Mesothelial cell of epicardium (in vitro differentiated cells): ENCODE measurements around the gene BRS3. TPM values are rescaled to one million over a fixed set of nuclear protein-coding genes. Genes with fewer than 3 reads are reported as not detected.

Experiments used
- DNase-seq, 2 experiments: peaks; one replicate each; pipeline ENCODE4 v3.0.0; 2021; ENCODE audit warnings: low spot score in 2 of 2; ENCODE audit not compliant: unreplicated experiment in 2 of 2
- H3K27ac Mint-ChIP-seq: 2 replicates; pipeline ENCODE4 v1.8.0; 2021; ENCODE audit warnings: mixed read lengths
- H3K27me3 Mint-ChIP-seq: 2 replicates; pipeline ENCODE4 v1.8.0; 2021; ENCODE audit warnings: low read depth, mixed read lengths
- H3K36me3 Mint-ChIP-seq: 2 replicates; pipeline ENCODE4 v1.8.0; 2021; ENCODE audit warnings: mixed read lengths
- H3K4me1 Mint-ChIP-seq: 2 replicates; pipeline ENCODE4 v1.8.0; 2021; ENCODE audit warnings: mixed read lengths
- H3K4me3 Mint-ChIP-seq: 2 replicates; pipeline ENCODE4 v1.8.0; 2021; ENCODE audit warnings: mild to moderate bottlenecking, moderate library complexity, mixed read lengths
- H3K9me3 Mint-ChIP-seq: 2 replicates; pipeline ENCODE4 v1.8.0; 2021; ENCODE audit warnings: mixed read lengths
- total RNA-seq: library from RNA; stranded (reverse); gene quantifications from 3 replicates; pipeline ENCODE4 v1.2.1, GENCODE V29; 2021
- TF ChIP-seq, protein P1 (sequence below): fragments of 200-600 bp; sonication (generic); IDR thresholded peaks from one replicate; pipeline ENCODE4 v1.5.0; 2021; ENCODE audit warnings: antibody characterized with exemption; ENCODE audit not compliant: unreplicated experiment

Gene BRS3
- total RNA-seq, 1 donor from 2014 or later: not detected

DNA sequence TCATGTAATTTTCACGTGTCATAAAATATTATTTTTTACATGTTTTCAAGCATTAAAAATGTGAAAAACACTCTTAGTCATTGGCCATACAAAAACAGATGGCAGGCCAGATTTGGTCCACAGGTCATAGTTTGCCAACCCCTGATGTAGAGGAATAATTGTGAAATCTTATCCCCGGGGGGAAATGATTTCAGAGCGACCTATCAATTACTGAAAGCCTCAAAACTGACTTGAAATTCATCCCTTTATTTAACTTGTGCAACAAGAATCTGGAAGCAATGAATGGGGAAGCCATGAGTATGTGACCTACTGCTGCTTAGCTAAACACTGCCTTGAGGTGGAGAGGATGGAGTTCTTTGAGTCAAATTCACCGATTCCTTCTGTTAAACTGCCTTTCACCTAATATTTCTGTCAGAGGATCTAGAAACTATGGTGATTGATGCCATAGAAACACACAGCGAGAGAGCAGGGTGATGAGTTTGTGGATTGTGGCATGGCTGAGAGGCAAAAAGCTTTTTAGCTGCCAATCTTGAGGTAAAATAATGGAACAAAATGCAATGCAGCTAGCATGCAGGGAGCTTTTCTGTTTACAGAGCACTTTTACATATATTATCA, 30.3 kb upstream of the BRS3 start:
- Mint-ChIP-seq H3K27ac (no peak overlapping the region), H3K4me1 (no peaks in the 10 kb centered on the region), H3K9me3 (peaks cover 9% of the 10 kb centered on the region), H3K27me3 (peaks cover 3% of the 10 kb centered on the region), H3K36me3 (no peaks in the 10 kb centered on the region), H3K4me3 (no peak overlapping the region)
- DNase-seq: no peak
- TF ChIP-seq, protein P1, sequence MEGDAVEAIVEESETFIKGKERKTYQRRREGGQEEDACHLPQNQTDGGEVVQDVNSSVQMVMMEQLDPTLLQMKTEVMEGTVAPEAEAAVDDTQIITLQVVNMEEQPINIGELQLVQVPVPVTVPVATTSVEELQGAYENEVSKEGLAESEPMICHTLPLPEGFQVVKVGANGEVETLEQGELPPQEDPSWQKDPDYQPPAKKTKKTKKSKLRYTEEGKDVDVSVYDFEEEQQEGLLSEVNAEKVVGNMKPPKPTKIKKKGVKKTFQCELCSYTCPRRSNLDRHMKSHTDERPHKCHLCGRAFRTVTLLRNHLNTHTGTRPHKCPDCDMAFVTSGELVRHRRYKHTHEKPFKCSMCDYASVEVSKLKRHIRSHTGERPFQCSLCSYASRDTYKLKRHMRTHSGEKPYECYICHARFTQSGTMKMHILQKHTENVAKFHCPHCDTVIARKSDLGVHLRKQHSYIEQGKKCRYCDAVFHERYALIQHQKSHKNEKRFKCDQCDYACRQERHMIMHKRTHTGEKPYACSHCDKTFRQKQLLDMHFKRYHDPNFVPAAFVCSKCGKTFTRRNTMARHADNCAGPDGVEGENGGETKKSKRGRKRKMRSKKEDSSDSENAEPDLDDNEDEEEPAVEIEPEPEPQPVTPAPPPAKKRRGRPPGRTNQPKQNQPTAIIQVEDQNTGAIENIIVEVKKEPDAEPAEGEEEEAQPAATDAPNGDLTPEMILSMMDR: no peak

DNA sequence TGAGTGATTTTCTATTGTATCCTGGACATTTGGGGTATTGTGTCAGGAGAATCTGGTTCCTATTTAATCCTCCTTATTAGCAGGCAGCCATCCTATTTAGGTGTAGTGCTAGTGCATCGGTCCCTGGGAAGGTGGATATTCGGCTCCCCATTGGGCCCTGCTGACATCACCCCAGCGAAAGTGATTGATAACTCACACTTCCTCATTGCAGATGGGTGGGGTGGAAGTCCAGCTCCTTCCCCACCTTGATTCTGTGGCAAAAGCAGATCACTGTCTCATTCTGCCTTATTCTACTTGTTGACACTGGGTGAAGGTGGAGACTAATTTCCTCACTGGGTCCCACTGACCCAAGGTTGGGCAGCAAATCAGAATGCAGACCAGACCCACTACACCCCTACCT, 23.2 kb upstream of the BRS3 start:
- H3K27ac Mint-ChIP-seq: no peak overlapping the region
- no peaks in the 10 kb centered on the region for H3K4me1 Mint-ChIP-seq
- H3K9me3 Mint-ChIP-seq: peaks cover 16% of the 10 kb centered on the region
- H3K27me3 Mint-ChIP-seq: peaks cover 10% of the 10 kb centered on the region
- H3K4me3 Mint-ChIP-seq: no peak overlapping the region
- no peaks in the 10 kb centered on the region for H3K36me3 Mint-ChIP-seq
- no peak for DNase-seq
- TF ChIP-seq, protein P1: no peak

DNA sequence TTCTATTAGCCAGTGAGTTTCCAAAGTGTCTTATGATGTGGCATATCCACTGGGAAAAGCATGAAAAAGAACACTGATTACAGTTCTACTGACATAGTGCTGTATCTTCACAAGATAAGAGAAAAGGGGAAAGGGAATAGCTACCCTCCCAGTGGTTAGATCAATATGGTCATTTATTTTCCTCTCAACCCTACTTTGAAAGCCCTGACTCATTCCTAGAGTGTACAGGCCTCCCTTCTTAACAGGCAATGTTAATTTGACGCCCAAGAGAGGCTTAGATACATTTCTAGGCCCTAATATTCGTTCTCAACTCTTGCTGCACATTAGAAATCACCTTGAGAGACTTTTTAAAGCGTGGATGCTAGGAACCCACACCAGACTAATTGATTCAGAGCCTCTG, 20.4 kb upstream of the BRS3 start:
- TF ChIP-seq, protein P1: no peak
- H3K4me3 Mint-ChIP-seq: no peak overlapping the region
- no peaks in the 10 kb centered on the region for H3K4me1 Mint-ChIP-seq
- H3K27ac Mint-ChIP-seq: no peak overlapping the region
- DNase-seq: no peak
- H3K27me3 Mint-ChIP-seq: peaks cover 7% of the 10 kb centered on the region
- peaks cover 17% of the 10 kb centered on the region for H3K9me3 Mint-ChIP-seq
- H3K36me3 Mint-ChIP-seq: no peaks in the 10 kb centered on the region

DNA sequence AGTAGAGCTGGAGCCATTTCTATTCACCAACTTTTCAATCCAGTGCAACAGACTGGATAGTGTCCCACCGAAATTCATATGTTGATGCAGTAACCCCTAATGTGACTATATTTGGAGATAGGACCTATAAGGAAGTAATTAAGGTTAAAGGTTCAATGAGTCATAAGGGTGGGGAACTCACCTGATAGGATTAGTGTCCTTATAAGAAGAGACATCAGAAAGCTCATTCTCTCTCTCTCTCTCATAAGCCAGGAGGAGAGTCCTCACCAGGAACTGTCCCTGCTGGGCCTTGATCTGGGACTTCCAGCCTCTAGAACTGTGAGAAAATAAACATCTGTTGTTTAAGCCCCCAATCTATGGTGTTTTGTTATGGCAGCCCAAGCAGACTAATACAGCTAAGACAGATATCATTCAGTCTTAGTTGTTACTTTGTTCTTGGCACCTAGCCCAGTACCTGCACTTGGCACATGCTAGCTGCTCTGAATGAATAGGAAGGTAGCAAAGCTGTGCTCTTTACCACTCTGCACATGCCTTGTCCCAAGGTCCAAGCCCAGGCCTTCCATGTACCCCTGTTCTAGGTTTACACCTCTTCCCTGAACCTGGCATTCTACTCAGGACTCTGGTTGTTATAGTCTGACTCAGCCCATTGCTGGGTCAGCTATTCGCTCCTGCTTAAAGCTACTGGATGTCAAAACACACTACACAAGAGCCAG, 19.2 kb upstream of the BRS3 start:
- TF ChIP-seq, protein P1: no peak
- H3K9me3 Mint-ChIP-seq: peaks cover 12% of the 10 kb centered on the region

DNA sequence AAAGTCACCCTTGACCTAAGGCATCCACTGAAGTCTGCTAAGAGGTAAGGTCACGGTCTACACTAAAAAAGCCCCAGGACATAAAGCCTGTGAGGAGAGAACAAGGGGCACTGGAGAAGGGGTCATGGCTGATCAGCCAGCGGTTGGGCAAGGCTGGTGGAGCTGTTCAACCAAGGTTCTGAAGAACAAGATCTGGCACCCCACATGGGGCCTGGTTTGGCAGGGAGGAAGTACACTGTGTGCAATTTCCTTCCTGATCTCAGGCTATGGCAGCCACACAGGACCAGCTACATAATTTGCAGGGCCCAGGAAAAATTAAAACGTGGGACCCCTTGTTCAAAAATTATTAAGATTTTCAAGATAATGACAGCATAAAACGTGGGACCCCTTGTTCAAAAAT, 14.1 kb upstream of the BRS3 start:
- no peaks in the 10 kb centered on the region for H3K4me1 Mint-ChIP-seq
- no peak overlapping the region for H3K4me3 Mint-ChIP-seq
- H3K9me3 Mint-ChIP-seq: peaks cover 16% of the 10 kb centered on the region
- H3K27me3 Mint-ChIP-seq: peaks cover 3% of the 10 kb centered on the region
- no peaks in the 10 kb centered on the region for H3K36me3 Mint-ChIP-seq
- H3K27ac Mint-ChIP-seq: no peak overlapping the region
- TF ChIP-seq, protein P1: no peak
- no peak for DNase-seq

More for the DNA sequence above, 19.2 kb upstream of the BRS3 start:
- Mint-ChIP-seq H3K4me3 (no peak overlapping the region), H3K4me1 (no peaks in the 10 kb centered on the region), H3K36me3 (no peaks in the 10 kb centered on the region), H3K27ac (no peak overlapping the region), H3K27me3 (peaks cover 5% of the 10 kb centered on the region)
- no peak for DNase-seq
